ENCODE data around the gene PITPNM1.

PITPNM1 gene

DNA sequence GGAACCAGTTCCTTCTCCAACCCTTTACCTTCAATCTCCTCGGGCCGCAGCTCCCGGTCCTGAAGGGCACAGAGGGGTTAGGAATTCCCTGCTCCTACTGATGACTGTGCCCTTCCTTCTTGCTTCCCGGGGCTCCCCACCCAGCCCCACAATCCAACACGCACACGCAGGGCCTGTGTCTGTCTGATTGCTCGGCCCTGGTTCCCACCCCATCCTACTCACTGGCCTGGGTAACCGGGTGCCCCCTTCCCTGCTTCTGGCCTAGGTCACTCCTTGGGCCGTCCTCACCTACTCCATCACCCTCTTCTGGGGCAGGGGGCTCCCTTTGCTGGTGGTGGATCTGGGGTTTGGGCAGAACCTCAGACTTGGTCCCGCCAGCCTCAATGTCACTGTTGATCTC is 16.8 kb upstream of the PITPNM1 start:
- H3K4me3 ChIP-seq (ENCODE audit: low read depth, low read length): no peak overlapping the region
- no peak for DNase-seq (ENCODE audit: low read depth)
- TF ChIP-seq, protein P1, sequence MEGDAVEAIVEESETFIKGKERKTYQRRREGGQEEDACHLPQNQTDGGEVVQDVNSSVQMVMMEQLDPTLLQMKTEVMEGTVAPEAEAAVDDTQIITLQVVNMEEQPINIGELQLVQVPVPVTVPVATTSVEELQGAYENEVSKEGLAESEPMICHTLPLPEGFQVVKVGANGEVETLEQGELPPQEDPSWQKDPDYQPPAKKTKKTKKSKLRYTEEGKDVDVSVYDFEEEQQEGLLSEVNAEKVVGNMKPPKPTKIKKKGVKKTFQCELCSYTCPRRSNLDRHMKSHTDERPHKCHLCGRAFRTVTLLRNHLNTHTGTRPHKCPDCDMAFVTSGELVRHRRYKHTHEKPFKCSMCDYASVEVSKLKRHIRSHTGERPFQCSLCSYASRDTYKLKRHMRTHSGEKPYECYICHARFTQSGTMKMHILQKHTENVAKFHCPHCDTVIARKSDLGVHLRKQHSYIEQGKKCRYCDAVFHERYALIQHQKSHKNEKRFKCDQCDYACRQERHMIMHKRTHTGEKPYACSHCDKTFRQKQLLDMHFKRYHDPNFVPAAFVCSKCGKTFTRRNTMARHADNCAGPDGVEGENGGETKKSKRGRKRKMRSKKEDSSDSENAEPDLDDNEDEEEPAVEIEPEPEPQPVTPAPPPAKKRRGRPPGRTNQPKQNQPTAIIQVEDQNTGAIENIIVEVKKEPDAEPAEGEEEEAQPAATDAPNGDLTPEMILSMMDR (IDR thresholded peaks at IDR 0.05; ENCODE audit: low read depth, low read length): no peak
- TF ChIP-seq POLR2A (IDR thresholded peaks at IDR 0.05; ENCODE audit: extremely low read depth, insufficient read length): no peak
- TF ChIP-seq MAX (IDR thresholded peaks at IDR 0.05; ENCODE audit: low read depth, low read length): no peak
- no peak for TF ChIP-seq MYC (IDR thresholded peaks at IDR 0.05; ENCODE audit: low read depth, low read length)

GRCh38 chr11:67520856-67521824 is 16.0 kb upstream of the PITPNM1 start:
- no peak for DNase-seq (ENCODE audit: low read depth)
- no peak overlapping the region for H3K4me3 ChIP-seq (ENCODE audit: low read depth, low read length)
- TF ChIP-seq MAX (IDR thresholded peaks at IDR 0.05; ENCODE audit: low read depth, low read length) (no peak), MYC (IDR thresholded peaks at IDR 0.05; ENCODE audit: low read depth, low read length) (no peak), POLR2A (IDR thresholded peaks at IDR 0.05; ENCODE audit: extremely low read depth, insufficient read length) (no peak)
- TF ChIP-seq, protein P1 (IDR thresholded peaks at IDR 0.05; ENCODE audit: low read depth, low read length): no peak

DNA sequence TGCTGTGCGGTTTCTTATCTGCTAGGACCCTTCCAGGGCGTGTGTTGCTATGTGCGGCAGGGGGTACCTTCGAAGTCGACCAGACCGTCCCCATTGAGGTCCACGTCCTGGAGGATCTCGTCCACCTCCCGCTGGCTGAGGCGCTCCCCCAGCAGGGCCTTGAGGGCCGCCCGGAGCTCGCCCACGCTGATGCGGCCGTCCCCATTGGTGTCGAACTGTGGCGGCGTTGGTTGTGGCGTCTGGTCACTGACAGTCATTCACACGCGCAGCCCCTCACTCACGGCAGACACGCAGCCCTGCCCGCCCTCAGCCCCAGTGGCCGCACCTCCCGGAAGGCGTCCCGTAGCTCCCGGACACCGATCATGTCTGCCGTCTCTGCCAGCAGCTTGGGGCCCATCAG is 14.6 kb upstream of the PITPNM1 start:
- no peak for DNase-seq (ENCODE audit: low read depth)
- H3K4me3 ChIP-seq (ENCODE audit: low read depth, low read length): no peak overlapping the region
- TF ChIP-seq, protein P1 (IDR thresholded peaks at IDR 0.05; ENCODE audit: low read depth, low read length): no peak
- TF ChIP-seq MAX (IDR thresholded peaks at IDR 0.05; ENCODE audit: low read depth, low read length) (no peak), POLR2A (IDR thresholded peaks at IDR 0.05; ENCODE audit: extremely low read depth, insufficient read length) (no peak), MYC (IDR thresholded peaks at IDR 0.05; ENCODE audit: low read depth, low read length) (no peak)

GRCh38 chr11:67517784-67518552 is 12.8 kb upstream of the PITPNM1 start:
- DNase-seq (ENCODE audit: low read depth): no peak
- TF ChIP-seq MAX (IDR thresholded peaks at IDR 0.05; ENCODE audit: low read depth, low read length) (no peak), POLR2A (IDR thresholded peaks at IDR 0.05; ENCODE audit: extremely low read depth, insufficient read length) (no peak), MYC (IDR thresholded peaks at IDR 0.05; ENCODE audit: low read depth, low read length) (no peak)
- TF ChIP-seq, protein P1 (IDR thresholded peaks at IDR 0.05; ENCODE audit: low read depth, low read length): no peak
- no peak overlapping the region for H3K4me3 ChIP-seq (ENCODE audit: low read depth, low read length)

- TF ChIP-seq MAX (IDR thresholded peaks at IDR 0.05; ENCODE audit: low read depth, low read length): no peak
- TF ChIP-seq POLR2A (IDR thresholded peaks at IDR 0.05; ENCODE audit: extremely low read depth, insufficient read length): no peak
- no peak for TF ChIP-seq MYC (IDR thresholded peaks at IDR 0.05; ENCODE audit: low read depth, low read length)
- TF ChIP-seq, protein P1 (IDR thresholded peaks at IDR 0.05; ENCODE audit: low read depth, low read length): no peak
- no peak overlapping the region for H3K4me3 ChIP-seq (ENCODE audit: low read depth, low read length)
- DNase-seq (ENCODE audit: low read depth): no peak
Measured at GRCh38 chr11:67516806-67517205, 11.6 kb upstream of the PITPNM1 start.
